ENCODE measurements around the gene NOTCH1. TPM values are rescaled to one million over a fixed set of nuclear protein-coding genes. Genes with fewer than 3 reads are reported as not detected.

Gene NOTCH1
- total and polyA plus RNA-seq, 2 of the 13 experiments (the other 11 are each of a cell fraction or from before 2014, with no cell fraction given): 0.09 to 0.35 TPM

DNA sequence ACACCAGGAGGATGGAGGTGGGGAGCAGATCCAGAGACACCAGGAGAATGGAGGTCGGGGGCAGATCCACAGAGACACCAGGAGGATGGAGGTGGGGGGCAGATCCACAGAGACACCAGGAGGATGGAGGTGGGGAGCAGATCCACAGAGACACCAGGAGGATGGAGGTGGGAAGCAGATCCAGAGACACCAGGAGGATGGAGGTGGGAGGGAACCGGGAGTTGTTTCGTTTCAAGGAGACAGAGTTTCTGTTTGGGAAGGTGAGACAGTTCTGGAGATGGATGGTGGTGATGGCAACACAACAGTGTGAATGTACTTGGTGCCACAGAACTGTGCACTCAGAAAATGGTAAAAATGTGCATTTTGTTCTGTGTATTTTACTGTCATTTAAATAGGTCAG is 97.2 kb downstream of the NOTCH1 start:
- DNase-seq (ENCODE audit: low spot score): no peak
- Histone ChIP-seq H3K4me1 (ENCODE audit: insufficient read depth, low read length) (no peaks in the 10 kb centered on the region), H4K20me1 (ENCODE audit: insufficient read depth, low read length) (no peaks in the 10 kb centered on the region), H3K36me3 (replicated peaks in 1 of 2; ENCODE audit: control insufficient read depth in 1 of 2, insufficient read depth in 2 of 2, low read length in 2 of 2) (peaks cover 46 to 71% of the 10 kb centered on the region in 2 experiments; a peak in 4 of 5 replicates), H3K27me3 (ENCODE audit: control insufficient read depth in 1 of 2, insufficient read depth in 2 of 2, low read length in 2 of 2) (no peaks in the 10 kb centered on the region), H3K4me2 (ENCODE audit: low read depth, low read length) (no peak overlapping the region), H3K79me2 (ENCODE audit: insufficient read depth, low read length) (no peaks in the 10 kb centered on the region), H3K27ac (ENCODE audit: extremely low read length, insufficient read depth, low read length) (no peak overlapping the region), H3K9me3 (ENCODE audit: low read length) (no peaks in the 10 kb centered on the region), H3K4me3 (replicated peaks in 1 of 3; ENCODE audit: insufficient read depth in 1 of 3, low read depth in 2 of 3, low read length in 3 of 3) (no peak overlapping the region), H3K9ac (ENCODE audit: insufficient read depth, low read depth, low read length) (no peak overlapping the region), H2AFZ (ENCODE audit: low read length) (no peak overlapping the region)
- in situ Hi-C loops (cut with HindIII; ENCODE audit: extremely low pct_ligation_motif_present, low pct_unique_long_range_greater_than_20kb) (no loop called here), intact Hi-C loops (cut with micrococcal nuclease; ENCODE audit: unreplicated experiment) (no loop called here)
- POLR2A ChIA-PET: no interaction called here
- no peak for TF ChIP-seq RAD51 (IDR thresholded peaks at IDR 0.05; ENCODE audit: borderline replicate concordance)
- TF ChIP-seq, protein P1, sequence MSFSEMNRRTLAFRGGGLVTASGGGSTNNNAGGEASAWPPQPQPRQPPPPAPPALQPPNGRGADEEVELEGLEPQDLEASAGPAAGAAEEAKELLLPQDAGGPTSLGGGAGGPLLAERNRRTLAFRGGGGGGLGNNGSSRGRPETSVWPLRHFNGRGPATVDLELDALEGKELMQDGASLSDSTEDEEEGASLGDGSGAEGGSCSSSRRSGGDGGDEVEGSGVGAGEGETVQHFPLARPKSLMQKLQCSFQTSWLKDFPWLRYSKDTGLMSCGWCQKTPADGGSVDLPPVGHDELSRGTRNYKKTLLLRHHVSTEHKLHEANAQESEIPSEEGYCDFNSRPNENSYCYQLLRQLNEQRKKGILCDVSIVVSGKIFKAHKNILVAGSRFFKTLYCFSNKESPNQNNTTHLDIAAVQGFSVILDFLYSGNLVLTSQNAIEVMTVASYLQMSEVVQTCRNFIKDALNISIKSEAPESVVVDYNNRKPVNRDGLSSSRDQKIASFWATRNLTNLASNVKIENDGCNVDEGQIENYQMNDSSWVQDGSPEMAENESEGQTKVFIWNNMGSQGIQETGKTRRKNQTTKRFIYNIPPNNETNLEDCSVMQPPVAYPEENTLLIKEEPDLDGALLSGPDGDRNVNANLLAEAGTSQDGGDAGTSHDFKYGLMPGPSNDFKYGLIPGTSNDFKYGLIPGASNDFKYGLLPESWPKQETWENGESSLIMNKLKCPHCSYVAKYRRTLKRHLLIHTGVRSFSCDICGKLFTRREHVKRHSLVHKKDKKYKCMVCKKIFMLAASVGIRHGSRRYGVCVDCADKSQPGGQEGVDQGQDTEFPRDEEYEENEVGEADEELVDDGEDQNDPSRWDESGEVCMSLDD (CRISPR knock-in tag; IDR thresholded peaks at IDR 0.05; ENCODE audit: borderline replicate concordance): no peak
- TF ChIP-seq NR2C2 (CRISPR knock-in tag; IDR thresholded peaks at IDR 0.05; ENCODE audit: borderline replicate concordance): no peak
- TF ChIP-seq DPF2 (CRISPR knock-in tag; IDR thresholded peaks at IDR 0.05; ENCODE audit: borderline replicate concordance, low read depth): no peak
- no peak for TF ChIP-seq ZNF30 (CRISPR knock-in tag; IDR thresholded peaks at IDR 0.05)
- no peak for TF ChIP-seq ZNF280B (CRISPR knock-in tag; IDR thresholded peaks at IDR 0.05; ENCODE audit: borderline replicate concordance)
- no peak for TF ChIP-seq ZNF709 (CRISPR knock-in tag; IDR thresholded peaks at IDR 0.05)
- TF ChIP-seq ZNF703 (CRISPR knock-in tag; IDR thresholded peaks at IDR 0.05; ENCODE audit: borderline replicate concordance): no peak
- no TSS peak for BruUV-seq (replicated peaks)
- no peak for FAIRE-seq
- 99% methylated on average over 3 of the region's 3 CpGs for WGBS (ENCODE audit: low lambda C conversion rate)
- no peak for ATAC-seq
- CTCF ChIA-PET (ENCODE audit: low intra/inter-chr PET ratio, low total read pairs): no interaction called here
